ENCODE results near the gene GPR62.
A peak's percentile ranks its signal among the peaks of the same experiment; 100 is the strongest.

GPR62 gene

GRCh38 chr3:51940648-51941462 lies 14.3 kb upstream of the GPR62 start:
- DNase-seq = no peak

- DNase-seq = no peak
Measured at GRCh38 chr3:51941463-51941797, 13.8 kb upstream of the GPR62 start.

GRCh38 chr3:51941798-51942602 lies 13.2 kb upstream of the GPR62 start, which contains the start of the genes PARP3 and RRP9:
TSS of gene PARP3 (plus strand) at chr3:51942363. CDS start at chr3:51943356, 993 bp downstream.
TSS of gene RRP9 (minus strand) at chr3:51941904. CDS start at chr3:51941867, 37 bp downstream.
- peak; percentile 99 for DNase-seq

GRCh38 chr3:51942603-51943450 lies 12.4 kb upstream of the GPR62 start:
- DNase-seq = no peak

GRCh38 chr3:51943451-51944391 lies 11.5 kb upstream of the GPR62 start:
- no peak for DNase-seq

GRCh38 chr3:51944451-51945021 lies 10.6 kb upstream of the GPR62 start:
- DNase-seq = no peak

- DNase-seq = no peak
Measured at GRCh38 chr3:51945031-51945840, 9.9 kb upstream of the GPR62 start.

GRCh38 chr3:51945926-51946705 lies 9.1 kb upstream of the GPR62 start:
- DNase-seq = no peak

GRCh38 chr3:51946796-51947195 lies 8.4 kb upstream of the GPR62 start:
- DNase-seq = no peak

GRCh38 chr3:51947215-51947900 lies 7.8 kb upstream of the GPR62 start:
- no peak for DNase-seq

GRCh38 chr3:51948016-51948580 lies 7.1 kb upstream of the GPR62 start:
- no peak for DNase-seq

GRCh38 chr3:51949121-51949520 lies 6.1 kb upstream of the GPR62 start:
- DNase-seq = no peak

GRCh38 chr3:51950899-51951298 lies 4.3 kb upstream of the GPR62 start:
- DNase-seq = no peak

- DNase-seq = no peak
Measured at GRCh38 chr3:51953445-51953844, 1.7 kb upstream of the GPR62 start.

- no peak for DNase-seq
Measured at GRCh38 chr3:51954105-51954504, 1.1 kb upstream of the GPR62 start.

GRCh38 chr3:51954713-51955112 lies 468 bp upstream of the GPR62 start:
- no peak for DNase-seq

- no peak for DNase-seq
Measured at GRCh38 chr3:51955893-51956770, 951 bp downstream of the GPR62 start.
